GM21619 (cell line): ENCODE data around the gene TULP4.
A peak's percentile ranks its signal among the peaks of the same experiment; 100 is the strongest.

ENCODE experiments used
- ATAC-seq: cut with Tn5 transposase; IDR thresholded peaks from one replicate; pipeline ENCODE4 v1.9.1; 2021; ENCODE audit not compliant: unreplicated experiment

The TULP4 gene, protein sequence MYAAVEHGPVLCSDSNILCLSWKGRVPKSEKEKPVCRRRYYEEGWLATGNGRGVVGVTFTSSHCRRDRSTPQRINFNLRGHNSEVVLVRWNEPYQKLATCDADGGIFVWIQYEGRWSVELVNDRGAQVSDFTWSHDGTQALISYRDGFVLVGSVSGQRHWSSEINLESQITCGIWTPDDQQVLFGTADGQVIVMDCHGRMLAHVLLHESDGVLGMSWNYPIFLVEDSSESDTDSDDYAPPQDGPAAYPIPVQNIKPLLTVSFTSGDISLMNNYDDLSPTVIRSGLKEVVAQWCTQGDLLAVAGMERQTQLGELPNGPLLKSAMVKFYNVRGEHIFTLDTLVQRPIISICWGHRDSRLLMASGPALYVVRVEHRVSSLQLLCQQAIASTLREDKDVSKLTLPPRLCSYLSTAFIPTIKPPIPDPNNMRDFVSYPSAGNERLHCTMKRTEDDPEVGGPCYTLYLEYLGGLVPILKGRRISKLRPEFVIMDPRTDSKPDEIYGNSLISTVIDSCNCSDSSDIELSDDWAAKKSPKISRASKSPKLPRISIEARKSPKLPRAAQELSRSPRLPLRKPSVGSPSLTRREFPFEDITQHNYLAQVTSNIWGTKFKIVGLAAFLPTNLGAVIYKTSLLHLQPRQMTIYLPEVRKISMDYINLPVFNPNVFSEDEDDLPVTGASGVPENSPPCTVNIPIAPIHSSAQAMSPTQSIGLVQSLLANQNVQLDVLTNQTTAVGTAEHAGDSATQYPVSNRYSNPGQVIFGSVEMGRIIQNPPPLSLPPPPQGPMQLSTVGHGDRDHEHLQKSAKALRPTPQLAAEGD (N-terminal part only)

DNA sequence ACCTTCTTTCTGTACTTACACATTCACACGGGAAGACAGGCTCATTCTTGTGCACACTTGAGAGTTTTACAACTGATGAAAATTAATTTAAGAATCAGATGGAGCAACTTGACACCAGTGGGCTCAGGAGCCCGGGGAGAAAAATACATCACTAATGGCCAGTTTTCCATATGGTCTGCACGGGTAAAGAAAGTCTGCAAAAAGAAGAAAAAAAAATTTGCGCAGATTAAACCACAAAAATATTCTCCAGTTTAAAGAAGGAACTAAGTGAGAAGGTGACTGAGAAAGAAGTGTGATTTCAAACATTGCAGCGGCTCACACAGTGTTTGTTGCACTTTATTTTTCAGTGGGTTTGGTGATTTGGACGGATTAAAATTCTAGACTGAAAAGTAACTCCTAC, at the start of gene TULP4:
TSS of gene TULP4 (plus strand) at position 301 of the 400 bp plus-strand sequence. CDS start 1,552 bp downstream, outside the sequence.
- ATAC-seq: no peak

DNA sequence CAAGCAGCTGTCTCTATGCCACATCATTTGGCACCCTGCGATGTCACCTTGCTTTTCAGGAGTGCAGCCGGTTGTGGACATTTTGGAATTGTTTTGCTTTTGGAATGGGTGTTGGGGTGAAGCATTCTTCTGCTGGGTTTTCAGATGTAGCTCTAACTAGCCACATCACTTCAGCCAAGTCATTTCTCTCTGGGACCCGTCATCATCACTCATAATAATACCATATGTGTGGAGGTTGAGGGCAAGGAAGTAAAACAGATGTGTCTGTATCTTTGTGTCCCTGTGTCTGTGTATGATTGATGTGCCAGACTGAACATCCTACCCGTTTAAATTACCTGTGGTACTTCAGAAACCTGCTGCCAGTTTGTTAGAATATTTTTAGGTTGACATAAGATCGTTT, 49.5 kb upstream of the TULP4 start:
- ATAC-seq: no peak

DNA sequence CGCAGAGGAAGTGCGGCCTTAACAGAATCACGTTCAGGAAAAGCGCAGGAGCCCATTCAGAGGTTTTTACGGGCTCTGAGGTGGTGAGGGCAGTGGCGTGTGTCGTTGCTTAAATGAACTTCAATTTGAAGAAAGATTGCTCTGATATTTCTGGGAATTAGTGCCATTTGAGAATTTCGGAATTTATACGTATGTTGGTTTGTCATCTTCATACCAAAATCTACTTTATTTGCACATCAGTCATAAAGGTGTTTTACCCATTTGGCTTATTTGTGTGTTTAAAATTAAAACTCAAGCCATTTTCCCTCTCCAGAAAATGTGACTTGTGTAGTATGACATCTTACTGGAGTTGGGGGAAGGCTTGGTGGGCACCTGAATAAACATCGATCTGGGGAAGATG, 48.1 kb upstream of the TULP4 start:
- no peak for ATAC-seq

- no peak for ATAC-seq
Observed at GRCh38 chr6:158266131-158266530, 46.1 kb upstream of the TULP4 start.

DNA sequence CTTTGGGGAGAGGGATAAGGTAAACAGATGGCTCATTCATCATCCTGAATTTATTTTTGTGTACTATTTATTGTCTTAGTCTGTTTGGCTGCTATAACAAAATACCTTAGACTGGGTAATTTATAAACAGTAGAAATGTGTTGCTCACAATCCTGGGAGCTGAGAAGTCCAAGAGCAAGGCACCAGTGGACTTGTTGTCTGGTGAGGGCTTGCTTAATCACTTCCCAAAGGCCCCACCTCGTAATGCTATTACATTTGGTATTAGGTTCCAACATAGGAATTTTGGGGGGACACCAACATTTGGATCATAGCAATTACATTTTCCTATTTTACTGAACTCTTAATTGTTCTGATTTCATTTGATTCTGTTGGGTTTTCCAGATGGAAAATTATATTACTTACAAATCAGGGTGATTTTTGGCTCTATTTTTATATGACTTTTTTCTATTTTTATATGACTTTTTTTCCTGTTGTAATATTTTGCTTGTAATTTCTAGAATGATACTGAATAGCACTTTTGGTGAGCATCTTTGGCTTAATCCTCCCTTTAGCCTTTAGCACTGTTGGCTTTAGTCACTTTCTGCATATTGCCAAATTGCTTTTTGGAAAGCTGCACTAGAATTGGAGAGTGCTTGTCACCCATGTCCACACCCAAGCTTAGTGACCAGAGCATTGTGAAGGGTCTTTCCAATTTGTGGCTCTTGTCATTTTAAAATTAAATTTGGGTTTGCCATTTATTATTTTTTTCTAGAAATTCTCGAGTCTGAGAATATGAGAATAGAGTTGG, 43.7 kb upstream of the TULP4 start:
- ATAC-seq: no peak

GRCh38 chr6:158269657-158270056, 42.6 kb upstream of the TULP4 start:
- no peak for ATAC-seq

GRCh38 chr6:158270389-158271127, 41.7 kb upstream of the TULP4 start:
- ATAC-seq: no peak

GRCh38 chr6:158272324-158272723, 39.9 kb upstream of the TULP4 start:
- no peak for ATAC-seq

GRCh38 chr6:158278004-158278403, 34.3 kb upstream of the TULP4 start:
- ATAC-seq: no peak

DNA sequence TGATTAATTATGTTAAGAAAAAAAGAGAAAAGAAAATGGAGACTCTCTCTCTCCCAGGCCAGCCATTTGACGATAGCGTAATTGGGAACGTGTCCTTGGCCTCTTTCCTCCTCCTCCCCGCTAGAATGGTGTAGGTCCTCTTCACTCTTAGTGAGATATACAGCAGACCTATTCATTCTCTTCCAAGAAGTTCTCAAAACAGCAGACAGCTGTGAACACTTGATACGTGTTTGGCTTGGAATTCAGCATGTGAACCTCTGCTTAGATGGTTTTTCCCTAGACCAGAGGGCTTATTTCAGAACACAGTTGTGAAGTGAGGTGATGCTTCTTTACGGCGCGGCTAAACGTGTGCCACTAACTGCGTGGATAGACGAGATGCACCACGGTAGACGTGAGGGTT, 32.6 kb upstream of the TULP4 start:
- ATAC-seq: no peak

GRCh38 chr6:158283304-158283980, 28.8 kb upstream of the TULP4 start:
- ATAC-seq: no peak

GRCh38 chr6:158284007-158284875, 28.0 kb upstream of the TULP4 start:
- ATAC-seq: no peak

DNA sequence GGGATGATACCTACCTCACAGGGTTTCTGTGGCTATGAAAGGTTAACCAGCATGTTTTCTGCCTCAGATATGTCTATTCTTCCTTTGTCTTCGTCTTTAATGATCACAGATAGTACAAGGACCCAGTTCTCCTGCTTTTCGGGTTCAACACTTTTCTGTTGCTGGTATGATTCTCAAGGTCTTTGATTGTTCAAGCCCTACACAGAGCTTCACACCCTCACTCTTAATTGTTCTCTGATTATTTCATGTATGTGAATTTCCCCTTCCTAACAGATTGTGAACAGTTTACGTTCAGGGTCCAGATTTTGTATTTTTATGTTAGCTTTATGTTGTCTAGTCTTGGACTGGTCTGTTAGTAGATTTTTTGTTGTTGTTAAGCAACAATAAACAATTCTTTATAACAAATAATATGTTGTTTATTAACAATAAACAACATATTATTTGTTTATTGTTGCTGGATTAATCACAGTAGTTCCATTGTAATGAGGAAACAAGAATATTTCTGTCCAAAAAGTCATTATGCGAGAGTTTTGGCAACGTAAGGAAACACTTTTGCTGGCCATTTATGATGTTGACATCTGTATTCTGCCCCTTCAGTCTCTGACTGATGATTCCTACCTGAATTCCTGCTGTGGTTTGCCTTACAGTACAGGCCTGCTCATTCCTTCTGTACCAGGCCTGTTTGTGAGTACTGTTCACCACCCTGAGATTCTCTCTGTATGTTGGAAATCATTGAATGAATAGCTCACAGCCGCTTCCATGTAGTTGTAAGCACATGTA, 27.2 kb upstream of the TULP4 start:
- no peak for ATAC-seq

GRCh38 chr6:158285656-158286021, 26.6 kb upstream of the TULP4 start:
- no peak for ATAC-seq

GRCh38 chr6:158286413-158286812, 25.9 kb upstream of the TULP4 start:
- no peak for ATAC-seq

DNA sequence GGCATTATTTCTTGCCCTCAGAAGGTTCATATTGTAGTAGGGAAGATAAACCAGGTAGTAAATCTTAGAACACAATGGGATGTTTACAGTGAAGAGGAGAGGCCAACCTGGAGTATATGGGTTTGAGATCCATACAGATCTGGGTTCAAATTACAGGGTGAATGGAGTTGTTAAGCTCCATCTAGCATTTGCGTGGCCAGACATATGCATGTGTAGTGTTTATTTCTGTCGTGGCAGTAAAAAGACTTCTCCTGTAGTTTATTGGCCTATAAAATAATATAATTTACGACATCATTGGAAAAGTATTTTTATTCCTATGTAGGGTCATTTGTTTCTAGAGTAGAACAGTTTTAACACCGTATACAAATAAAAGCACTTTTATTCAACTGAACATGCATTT, 25.2 kb upstream of the TULP4 start:
- no peak for ATAC-seq

- ATAC-seq: peak; percentile 62
Observed at GRCh38 chr6:158290040-158290439, 22.2 kb upstream of the TULP4 start.

GRCh38 chr6:158290659-158291058, 21.6 kb upstream of the TULP4 start:
- peak; percentile 80 for ATAC-seq
